Measurements from ENCODE around the gene LYRM4.

LYRM4 gene

GRCh38 chr6:5112066-5112799, 148.5 kb downstream of the LYRM4 start:
- POLR2A ChIA-PET, result no interaction called here
- Histone ChIP-seq H3K9me3 (ENCODE audit: control insufficient read depth, insufficient read depth, low read depth, low read length) (no peaks in the 10 kb centered on the region), H3K27ac (ENCODE audit: extremely low read depth, low read depth, low read length) (no peak overlapping the region), H3K36me3 (ENCODE audit: control insufficient read depth in 2 of 2, insufficient read depth in 1 of 2, low read length in 2 of 2) (no peaks in the 10 kb centered on the region), H3K4me3 (ENCODE audit: low read depth, low read length) (no peak overlapping the region), H3K4me1 (ENCODE audit: control insufficient read depth, insufficient read depth, low read length) (no peaks in the 10 kb centered on the region; the same call in 1 of the 2 replicates)
- no peak for TF ChIP-seq ZNF768 (tag by site-specific recombination; IDR thresholded peaks at IDR 0.05)
- no peak for TF ChIP-seq ZNF843 (tag by site-specific recombination; IDR thresholded peaks at IDR 0.05)
- TF ChIP-seq TSHZ1 (tag by site-specific recombination; IDR thresholded peaks at IDR 0.05; ENCODE audit: borderline replicate concordance), result no peak
- no peak for TF ChIP-seq ZNF114 (tag by site-specific recombination; IDR thresholded peaks at IDR 0.05)
- no peak for TF ChIP-seq ZNF335 (tag by site-specific recombination; conservative IDR thresholded peaks at IDR 0.05)
- TF ChIP-seq PRDM4 (tag by site-specific recombination; IDR thresholded peaks at IDR 0.05), result no peak
- no peak for TF ChIP-seq ZNF561 (tag by site-specific recombination; IDR thresholded peaks at IDR 0.05; ENCODE audit: borderline replicate concordance)
- no peak for TF ChIP-seq ZNF623 (tag by site-specific recombination; IDR thresholded peaks at IDR 0.05)
- TF ChIP-seq ZNF121 (tag by site-specific recombination; IDR thresholded peaks at IDR 0.05), result no peak
- TF ChIP-seq ZBTB48 (tag by site-specific recombination; IDR thresholded peaks at IDR 0.05), result no peak
- TF ChIP-seq, protein P1, sequence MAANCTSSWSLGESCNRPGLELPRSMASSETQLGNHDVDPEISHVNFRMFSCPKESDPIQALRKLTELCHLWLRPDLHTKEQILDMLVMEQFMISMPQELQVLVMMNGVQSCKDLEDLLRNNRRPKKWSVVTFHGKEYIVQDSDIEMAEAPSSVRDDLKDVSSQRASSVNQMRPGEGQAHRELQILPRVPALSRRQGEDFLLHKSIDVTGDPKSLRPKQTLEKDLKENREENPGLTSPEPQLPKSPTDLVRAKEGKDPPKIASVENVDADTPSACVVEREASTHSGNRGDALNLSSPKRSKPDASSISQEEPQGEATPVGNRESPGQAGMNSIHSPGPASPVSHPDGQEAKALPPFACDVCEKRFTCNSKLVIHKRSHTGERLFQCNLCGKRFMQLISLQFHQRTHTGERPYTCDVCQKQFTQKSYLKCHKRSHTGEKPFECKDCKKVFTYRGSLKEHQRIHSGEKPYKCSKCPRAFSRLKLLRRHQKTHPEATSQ (tag by site-specific recombination; IDR thresholded peaks at IDR 0.05), result no peak
- TF ChIP-seq ZNF585B (tag by site-specific recombination; IDR thresholded peaks at IDR 0.05), result no peak
- no peak for TF ChIP-seq HOXD13 (CRISPR knock-in tag; IDR thresholded peaks at IDR 0.05; ENCODE audit: borderline replicate concordance)
- TF ChIP-seq ZNF140 (tag by site-specific recombination; IDR thresholded peaks at IDR 0.05), result no peak
- no peak for TF ChIP-seq ZNF521 (tag by site-specific recombination; IDR thresholded peaks at IDR 0.05)
- TF ChIP-seq, protein P2, sequence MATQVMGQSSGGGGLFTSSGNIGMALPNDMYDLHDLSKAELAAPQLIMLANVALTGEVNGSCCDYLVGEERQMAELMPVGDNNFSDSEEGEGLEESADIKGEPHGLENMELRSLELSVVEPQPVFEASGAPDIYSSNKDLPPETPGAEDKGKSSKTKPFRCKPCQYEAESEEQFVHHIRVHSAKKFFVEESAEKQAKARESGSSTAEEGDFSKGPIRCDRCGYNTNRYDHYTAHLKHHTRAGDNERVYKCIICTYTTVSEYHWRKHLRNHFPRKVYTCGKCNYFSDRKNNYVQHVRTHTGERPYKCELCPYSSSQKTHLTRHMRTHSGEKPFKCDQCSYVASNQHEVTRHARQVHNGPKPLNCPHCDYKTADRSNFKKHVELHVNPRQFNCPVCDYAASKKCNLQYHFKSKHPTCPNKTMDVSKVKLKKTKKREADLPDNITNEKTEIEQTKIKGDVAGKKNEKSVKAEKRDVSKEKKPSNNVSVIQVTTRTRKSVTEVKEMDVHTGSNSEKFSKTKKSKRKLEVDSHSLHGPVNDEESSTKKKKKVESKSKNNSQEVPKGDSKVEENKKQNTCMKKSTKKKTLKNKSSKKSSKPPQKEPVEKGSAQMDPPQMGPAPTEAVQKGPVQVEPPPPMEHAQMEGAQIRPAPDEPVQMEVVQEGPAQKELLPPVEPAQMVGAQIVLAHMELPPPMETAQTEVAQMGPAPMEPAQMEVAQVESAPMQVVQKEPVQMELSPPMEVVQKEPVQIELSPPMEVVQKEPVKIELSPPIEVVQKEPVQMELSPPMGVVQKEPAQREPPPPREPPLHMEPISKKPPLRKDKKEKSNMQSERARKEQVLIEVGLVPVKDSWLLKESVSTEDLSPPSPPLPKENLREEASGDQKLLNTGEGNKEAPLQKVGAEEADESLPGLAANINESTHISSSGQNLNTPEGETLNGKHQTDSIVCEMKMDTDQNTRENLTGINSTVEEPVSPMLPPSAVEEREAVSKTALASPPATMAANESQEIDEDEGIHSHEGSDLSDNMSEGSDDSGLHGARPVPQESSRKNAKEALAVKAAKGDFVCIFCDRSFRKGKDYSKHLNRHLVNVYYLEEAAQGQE (tag by site-specific recombination; IDR thresholded peaks at IDR 0.05), result no peak
- TF ChIP-seq, protein P3, sequence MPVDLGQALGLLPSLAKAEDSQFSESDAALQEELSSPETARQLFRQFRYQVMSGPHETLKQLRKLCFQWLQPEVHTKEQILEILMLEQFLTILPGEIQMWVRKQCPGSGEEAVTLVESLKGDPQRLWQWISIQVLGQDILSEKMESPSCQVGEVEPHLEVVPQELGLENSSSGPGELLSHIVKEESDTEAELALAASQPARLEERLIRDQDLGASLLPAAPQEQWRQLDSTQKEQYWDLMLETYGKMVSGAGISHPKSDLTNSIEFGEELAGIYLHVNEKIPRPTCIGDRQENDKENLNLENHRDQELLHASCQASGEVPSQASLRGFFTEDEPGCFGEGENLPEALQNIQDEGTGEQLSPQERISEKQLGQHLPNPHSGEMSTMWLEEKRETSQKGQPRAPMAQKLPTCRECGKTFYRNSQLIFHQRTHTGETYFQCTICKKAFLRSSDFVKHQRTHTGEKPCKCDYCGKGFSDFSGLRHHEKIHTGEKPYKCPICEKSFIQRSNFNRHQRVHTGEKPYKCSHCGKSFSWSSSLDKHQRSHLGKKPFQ (tag by site-specific recombination; IDR thresholded peaks at IDR 0.05), result no peak
- no peak for TF ChIP-seq ZNF223 (tag by site-specific recombination; IDR thresholded peaks at IDR 0.05)
- CTCF ChIA-PET, result interaction anchor here (0.7 kb wide), 1 partner anchor 359 kb away, joined by 3 read pairs; no protein-coding TSS in a partner anchor

Data from HEK293 (cell line).